Measurements from ENCODE around the gene DAAM2. TPM values are rescaled to one million over a fixed set of nuclear protein-coding genes. Genes with fewer than 3 reads are reported as not detected.

DAAM2 gene
- total and polyA plus RNA-seq, 2 donors from 2014 or later: 6.9 to 19.8 TPM

GRCh38 chr6:39892490-39893129, 100.4 kb downstream of the DAAM2 start:
- H3K9me3 ChIP-seq (ENCODE audit: control insufficient read depth in 2 of 3, insufficient read depth in 1 of 3, low read length in 3 of 3): no peaks in the 10 kb centered on the region
- no peaks in the 10 kb centered on the region for H3K27me3 ChIP-seq (ENCODE audit: control insufficient read depth, insufficient read depth, low read length)
- no peak overlapping the region for H3K4me3 ChIP-seq (ENCODE audit: low read length in 3 of 3)
- FAIRE-seq (no peak), DNase-seq (peak in 4 of 5 donors; percentile 65 to 78 (median 73))
- no peak overlapping the region for H3K27ac ChIP-seq (ENCODE audit: low read depth in 2 of 2, low read length in 2 of 2)
- intact Hi-C loops (cut with DNase I): no loop called here
- peaks cover 0 to 2% (median 0%) of the 10 kb centered on the region in 3 donors for H3K4me1 ChIP-seq (ENCODE audit: control insufficient read depth in 2 of 3, insufficient read depth in 2 of 3, low read depth in 1 of 3, low read length in 3 of 3)
- TF ChIP-seq, protein P1, sequence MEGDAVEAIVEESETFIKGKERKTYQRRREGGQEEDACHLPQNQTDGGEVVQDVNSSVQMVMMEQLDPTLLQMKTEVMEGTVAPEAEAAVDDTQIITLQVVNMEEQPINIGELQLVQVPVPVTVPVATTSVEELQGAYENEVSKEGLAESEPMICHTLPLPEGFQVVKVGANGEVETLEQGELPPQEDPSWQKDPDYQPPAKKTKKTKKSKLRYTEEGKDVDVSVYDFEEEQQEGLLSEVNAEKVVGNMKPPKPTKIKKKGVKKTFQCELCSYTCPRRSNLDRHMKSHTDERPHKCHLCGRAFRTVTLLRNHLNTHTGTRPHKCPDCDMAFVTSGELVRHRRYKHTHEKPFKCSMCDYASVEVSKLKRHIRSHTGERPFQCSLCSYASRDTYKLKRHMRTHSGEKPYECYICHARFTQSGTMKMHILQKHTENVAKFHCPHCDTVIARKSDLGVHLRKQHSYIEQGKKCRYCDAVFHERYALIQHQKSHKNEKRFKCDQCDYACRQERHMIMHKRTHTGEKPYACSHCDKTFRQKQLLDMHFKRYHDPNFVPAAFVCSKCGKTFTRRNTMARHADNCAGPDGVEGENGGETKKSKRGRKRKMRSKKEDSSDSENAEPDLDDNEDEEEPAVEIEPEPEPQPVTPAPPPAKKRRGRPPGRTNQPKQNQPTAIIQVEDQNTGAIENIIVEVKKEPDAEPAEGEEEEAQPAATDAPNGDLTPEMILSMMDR (IDR thresholded peaks at IDR 0.05; ENCODE audit: borderline replicate concordance, extremely low read depth, insufficient read depth): peak; percentile 65
- H3K9ac ChIP-seq (ENCODE audit: low read length in 3 of 3): no peak overlapping the region
- no peaks in the 10 kb centered on the region for H3K36me3 ChIP-seq (ENCODE audit: control insufficient read depth in 2 of 3, insufficient read depth in 3 of 3, low read length in 3 of 3)

- intact Hi-C loops (cut with DNase I): no loop called here
Observed at GRCh38 chr6:39893286-39893685, 101.1 kb downstream of the DAAM2 start.

GRCh38 chr6:39896701-39897100, 104.5 kb downstream of the DAAM2 start:
- no peaks in the 10 kb centered on the region for H3K27me3 ChIP-seq (ENCODE audit: control insufficient read depth, insufficient read depth, low read length)
- DNase-seq (no peak), FAIRE-seq (no peak)
- H3K9ac ChIP-seq (ENCODE audit: low read length in 3 of 3): no peak overlapping the region
- peaks cover 0 to 2% (median 0%) of the 10 kb centered on the region in 3 donors for H3K4me1 ChIP-seq (ENCODE audit: control insufficient read depth in 2 of 3, insufficient read depth in 2 of 3, low read depth in 1 of 3, low read length in 3 of 3)
- no peak overlapping the region for H3K27ac ChIP-seq (ENCODE audit: low read depth in 2 of 2, low read length in 2 of 2)
- H3K4me3 ChIP-seq (ENCODE audit: low read length in 3 of 3): no peak overlapping the region
- intact Hi-C loops (cut with DNase I): no loop called here
- no peaks in the 10 kb centered on the region for H3K36me3 ChIP-seq (ENCODE audit: control insufficient read depth in 2 of 3, insufficient read depth in 3 of 3, low read length in 3 of 3)
- TF ChIP-seq, protein P1 (IDR thresholded peaks at IDR 0.05; ENCODE audit: borderline replicate concordance, extremely low read depth, insufficient read depth): no peak
- no peaks in the 10 kb centered on the region for H3K9me3 ChIP-seq (ENCODE audit: control insufficient read depth in 2 of 3, insufficient read depth in 1 of 3, low read length in 3 of 3)

More at GRCh38 chr6:39893286-39893685, 101.1 kb downstream of the DAAM2 start:
- FAIRE-seq: no peak
- Histone ChIP-seq H3K4me1 (ENCODE audit: control insufficient read depth in 2 of 3, insufficient read depth in 2 of 3, low read depth in 1 of 3, low read length in 3 of 3) (peaks cover 0 to 2% (median 0%) of the 10 kb centered on the region in 3 donors), H3K27ac (ENCODE audit: low read depth in 2 of 2, low read length in 2 of 2) (no peak overlapping the region), H3K27me3 (ENCODE audit: control insufficient read depth, insufficient read depth, low read length) (no peaks in the 10 kb centered on the region), H3K4me3 (ENCODE audit: low read length in 3 of 3) (no peak overlapping the region), H3K9ac (ENCODE audit: low read length in 3 of 3) (no peak overlapping the region), H3K9me3 (ENCODE audit: control insufficient read depth in 2 of 3, insufficient read depth in 1 of 3, low read length in 3 of 3) (no peaks in the 10 kb centered on the region), H3K36me3 (ENCODE audit: control insufficient read depth in 2 of 3, insufficient read depth in 3 of 3, low read length in 3 of 3) (no peaks in the 10 kb centered on the region)
- TF ChIP-seq, protein P1 (IDR thresholded peaks at IDR 0.05; ENCODE audit: borderline replicate concordance, extremely low read depth, insufficient read depth): no peak
- DNase-seq: no peak

All from kidney (tissue), 14 donors.